Upper lobe of left lung (tissue), 4 donors: Measurements from ENCODE around the gene FAM83G.
"Not testable (repeated sequence)": the region's sequence is repeated elsewhere in the genome, so short reads cannot be mapped to it uniquely, and the experiment has no call there.

Experiments
- EP300 ChIP-seq, 4 donors: sonication (generic); formaldehyde crosslinking; IDR thresholded peaks; one replicate each; pipeline ENCODE4 v1.5.1; 2017; ENCODE audit warnings: antibody characterized with exemption in 4 of 4, control low read depth in 2 of 4
- POLR2AphosphoS5 ChIP-seq, 2 donors: sonication (generic); formaldehyde crosslinking; IDR thresholded peaks; one replicate each; pipeline ENCODE4 v1.5.1; 2017; ENCODE audit warnings: antibody characterized with exemption in 2 of 2
- TF ChIP-seq, protein P1 (sequence below), 6 experiments: fragments of 450-650 bp in 4 of 6; fragments of 200-600 bp in 2 of 6; sonication (generic) in 2 of 6; IDR thresholded peaks; one replicate each; pipeline ENCODE4 v1.5.1; 2016 to 2019; ENCODE audit warnings: antibody characterized with exemption in 6 of 6

DNA sequence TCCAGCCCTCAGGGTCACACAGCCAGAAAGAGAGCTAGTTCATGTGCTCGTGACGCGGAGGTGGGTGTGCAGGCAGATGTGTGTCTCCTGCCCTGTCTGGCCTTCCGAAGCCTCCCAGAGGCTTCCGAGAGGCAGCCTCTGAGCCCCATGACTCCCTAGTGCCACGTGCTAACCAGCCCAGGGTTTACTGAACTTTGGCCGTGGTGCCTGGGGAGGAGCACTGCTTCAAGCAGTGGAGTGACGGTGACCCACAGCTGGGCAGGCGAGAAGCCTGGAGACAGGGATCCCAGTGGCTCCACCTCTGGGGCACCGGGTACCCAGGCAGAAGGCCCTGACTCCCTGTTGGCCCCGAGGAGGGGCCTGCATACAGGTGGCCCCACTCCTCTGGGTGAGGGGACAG is 24.1 kb upstream of the FAM83G start:
- TF ChIP-seq, protein P1, sequence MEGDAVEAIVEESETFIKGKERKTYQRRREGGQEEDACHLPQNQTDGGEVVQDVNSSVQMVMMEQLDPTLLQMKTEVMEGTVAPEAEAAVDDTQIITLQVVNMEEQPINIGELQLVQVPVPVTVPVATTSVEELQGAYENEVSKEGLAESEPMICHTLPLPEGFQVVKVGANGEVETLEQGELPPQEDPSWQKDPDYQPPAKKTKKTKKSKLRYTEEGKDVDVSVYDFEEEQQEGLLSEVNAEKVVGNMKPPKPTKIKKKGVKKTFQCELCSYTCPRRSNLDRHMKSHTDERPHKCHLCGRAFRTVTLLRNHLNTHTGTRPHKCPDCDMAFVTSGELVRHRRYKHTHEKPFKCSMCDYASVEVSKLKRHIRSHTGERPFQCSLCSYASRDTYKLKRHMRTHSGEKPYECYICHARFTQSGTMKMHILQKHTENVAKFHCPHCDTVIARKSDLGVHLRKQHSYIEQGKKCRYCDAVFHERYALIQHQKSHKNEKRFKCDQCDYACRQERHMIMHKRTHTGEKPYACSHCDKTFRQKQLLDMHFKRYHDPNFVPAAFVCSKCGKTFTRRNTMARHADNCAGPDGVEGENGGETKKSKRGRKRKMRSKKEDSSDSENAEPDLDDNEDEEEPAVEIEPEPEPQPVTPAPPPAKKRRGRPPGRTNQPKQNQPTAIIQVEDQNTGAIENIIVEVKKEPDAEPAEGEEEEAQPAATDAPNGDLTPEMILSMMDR (IDR thresholded peaks at IDR 0.05): not testable (repeated sequence)
- TF ChIP-seq EP300, POLR2AphosphoS5 (IDR thresholded peaks at IDR 0.05): not testable (repeated sequence)
